ENCODE results near the gene FANCB. TPM values are rescaled to one million over a fixed set of nuclear protein-coding genes. Genes with fewer than 3 reads are reported as not detected.

Gene FANCB
- total and polyA plus RNA-seq, 2 of the 13 experiments (the other 11 are each of a cell fraction or from before 2014, with no cell fraction given): 1.0 to 5.8 TPM

GRCh38 chrX:14872851-14873675 is at the start of gene FANCB, which contains the start of gene MOSPD2 (continued):
- TF ChIP-seq CENPBD1 (CRISPR knock-in tag; IDR thresholded peaks at IDR 0.05; ENCODE audit: borderline replicate concordance, low read depth) (no peak), ZNF749 (CRISPR knock-in tag; IDR thresholded peaks at IDR 0.05; ENCODE audit: borderline replicate concordance) (no peak), ELF3 (CRISPR knock-in tag; IDR thresholded peaks at IDR 0.05) (no peak), FOXP4 (CRISPR knock-in tag; IDR thresholded peaks at IDR 0.05) (no peak), ZNF446 (CRISPR knock-in tag; IDR thresholded peaks at IDR 0.05) (no peak), MXI1 (IDR thresholded peaks at IDR 0.05; ENCODE audit: borderline replicate concordance, low read depth, low read length) (peak; percentile 85; the same call in 2 of the 3 replicates), RNF2 (conservative IDR thresholded peaks at IDR 0.05; ENCODE audit: low read depth) (no peak), ZNF552 (CRISPR knock-in tag; IDR thresholded peaks at IDR 0.05; ENCODE audit: borderline replicate concordance) (no peak), SETDB1 (CRISPR knock-in tag; IDR thresholded peaks at IDR 0.05; ENCODE audit: borderline replicate concordance) (no peak), EED (CRISPR knock-in tag; IDR thresholded peaks at IDR 0.05) (no peak), RCOR2 (CRISPR knock-in tag; IDR thresholded peaks at IDR 0.05) (no peak), ARNT2 (CRISPR knock-in tag; IDR thresholded peaks at IDR 0.05; ENCODE audit: low read depth) (no peak), KMT2B (CRISPR knock-in tag; IDR thresholded peaks at IDR 0.05) (peak; percentile 75), TRIM24 (CRISPR knock-in tag; IDR thresholded peaks at IDR 0.05) (no peak), ZBTB26 (CRISPR knock-in tag; IDR thresholded peaks at IDR 0.05; ENCODE audit: borderline replicate concordance) (no peak), CBX5 (CRISPR knock-in tag; IDR thresholded peaks at IDR 0.05; ENCODE audit: borderline replicate concordance) (no peak), ZNF510 (CRISPR knock-in tag; IDR thresholded peaks at IDR 0.05; ENCODE audit: low read depth) (no peak), ZNF260 (CRISPR knock-in tag; IDR thresholded peaks at IDR 0.05; ENCODE audit: borderline replicate concordance, low read depth) (no peak), UBTF (CRISPR knock-in tag; IDR thresholded peaks at IDR 0.05) (no peak), ZFP36L2 (CRISPR knock-in tag; IDR thresholded peaks at IDR 0.05) (no peak), GTF2F1 (IDR thresholded peaks at IDR 0.05; ENCODE audit: low read length) (no peak), PTBP1 (IDR thresholded peaks at IDR 0.05; ENCODE audit: low read depth, low read length, poor library complexity, severe bottlenecking) (no peak), NR2F2 (IDR thresholded peaks at IDR 0.05; ENCODE audit: borderline replicate concordance, low read depth) (no peak)
- TF ChIP-seq, protein P1, sequence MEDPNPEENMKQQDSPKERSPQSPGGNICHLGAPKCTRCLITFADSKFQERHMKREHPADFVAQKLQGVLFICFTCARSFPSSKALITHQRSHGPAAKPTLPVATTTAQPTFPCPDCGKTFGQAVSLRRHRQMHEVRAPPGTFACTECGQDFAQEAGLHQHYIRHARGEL (CRISPR knock-in tag; IDR thresholded peaks at IDR 0.05): no peak
